SK-N-SH (cell line): Measurements from ENCODE around the gene TRAPPC12. TPM values are rescaled to one million over a fixed set of nuclear protein-coding genes. Genes with fewer than 3 reads are reported as not detected.

ENCODE experiments used
- CTCF ChIA-PET: fragments of 300-600, 350-600 bp; formaldehyde crosslinking; extraction: SDS; loops from one replicate; lab custom pipeline; 2021; lab: Yijun Ruan, JAX
- POLR2A ChIA-PET: fragments of 350-600 bp; sonication (Branson Sonifier 250); formaldehyde crosslinking; extraction: SDS; loops from one replicate; lab custom pipeline; 2020; ENCODE audit warnings: antibody characterized with exemption, inconsistent platforms; lab: Yijun Ruan, JAX
- DNase-seq: peaks from one replicate; pipeline ENCODE4 v3.0.0; 2012
- H2AFZ ChIP-seq: fragments of 200-600 bp; sonication (generic); 2 replicates; pipeline ENCODE4 v1.8.1; 2016; ENCODE audit warnings: antibody characterized with exemption, mild to moderate bottlenecking, low read depth
- H3F3A ChIP-seq: fragments of 200-600 bp; sonication (generic); replicated peaks from 2 replicates; pipeline ENCODE3; 2016; ENCODE audit warnings: antibody characterized with exemption, mild to moderate bottlenecking; ENCODE audit not compliant: insufficient read depth
- H3K27ac ChIP-seq, 2 experiments: fragments of 200-500 bp in 1 of 2; fragments of 200-600 bp in 1 of 2; sonication (Bioruptor generic) in 1 of 2; sonication (generic), shearing (Covaris generic) in 1 of 2; 2 replicates each; pipeline versions ENCODE4 v1.5.1 to v1.6.1; 2014 to 2016; ENCODE audit warnings: low read depth in 2 of 2, inconsistent platforms in 1 of 2, low read length in 1 of 2, mild to moderate bottlenecking in 1 of 2, mixed read lengths in 1 of 2
- H3K27me3 ChIP-seq: fragments of 200-600 bp; sonication (generic), shearing (Covaris generic); 2 replicates; pipeline ENCODE4 v1.6.1; 2016; ENCODE audit warnings: mixed run types; ENCODE audit not compliant: insufficient read depth
- H3K36me3 ChIP-seq, 2 experiments: fragments of 200-500 bp in 1 of 2; fragments of 200-600 bp in 1 of 2; sonication (Bioruptor generic) in 1 of 2; sonication (generic) in 1 of 2; replicated peaks in 1 of 2; 2 replicates each; pipeline versions ENCODE3 to v1.5.1; 2014 to 2016; ENCODE audit warnings: low read length in 1 of 2, mild to moderate bottlenecking in 1 of 2; ENCODE audit not compliant: insufficient read depth in 2 of 2, control insufficient read depth in 1 of 2
- H3K4me1 ChIP-seq, 2 experiments: fragments of 200-500 bp in 1 of 2; fragments of 200-600 bp in 1 of 2; sonication (Bioruptor generic) in 1 of 2; sonication (generic), shearing (Covaris generic) in 1 of 2; 2 replicates each; pipeline versions ENCODE4 v1.5.1 to v1.6.1; 2014 to 2016; ENCODE audit warnings: low read depth in 1 of 2, low read length in 1 of 2, mixed run types in 1 of 2; ENCODE audit not compliant: insufficient read depth in 2 of 2, control insufficient read depth in 1 of 2
- H3K4me2 ChIP-seq: fragments of 200-600 bp; sonication (generic), shearing (Covaris generic); 2 replicates; pipeline ENCODE4 v1.6.1; 2017; ENCODE audit warnings: mixed run types
- H3K4me3 ChIP-seq, 2 experiments: fragments of 200-500 bp in 1 of 2; fragments of 200-600 bp in 1 of 2; sonication (Bioruptor generic) in 1 of 2; sonication (generic), shearing (Covaris generic) in 1 of 2; 2 replicates each; pipeline versions ENCODE4 v1.5.1 to v1.8.1; 2014 to 2016; ENCODE audit warnings: low read depth in 2 of 2, inconsistent platforms in 1 of 2, low read length in 1 of 2, mild to moderate bottlenecking in 1 of 2, mixed read lengths in 1 of 2, moderate library complexity in 1 of 2
- H3K79me2 ChIP-seq: fragments of 200-600 bp; sonication (generic); 2 replicates; pipeline ENCODE4 v1.8.1; 2017; ENCODE audit warnings: mild to moderate bottlenecking; ENCODE audit not compliant: insufficient read depth
- H3K9ac ChIP-seq: fragments of 200-600 bp; sonication (generic); 2 replicates; pipeline ENCODE4 v1.6.1; 2017; ENCODE audit warnings: mixed run types
- H3K9me2 ChIP-seq: fragments of 200-600 bp; sonication (generic); 2 replicates; pipeline ENCODE4 v1.6.1; 2017; ENCODE audit warnings: mixed run types
- H3K9me3 ChIP-seq: fragments of 200-600 bp; sonication (generic); 2 replicates; pipeline ENCODE4 v1.6.1; 2017; ENCODE audit warnings: mixed run types, mild to moderate bottlenecking, moderate library complexity
- H4K20me1 ChIP-seq: fragments of 200-600 bp; sonication (generic); 2 replicates; pipeline ENCODE4 v1.6.1; 2017; ENCODE audit warnings: mild to moderate bottlenecking, mixed run types; ENCODE audit not compliant: insufficient read depth
- CHD2 ChIP-seq: fragments of 150-350 bp; IDR thresholded peaks from 2 replicates; pipeline ENCODE4 v1.6.1; 2018; ENCODE audit warnings: low read length; ENCODE audit not compliant: partially characterized antibody
- CTCF ChIP-seq: fragments of 200-600 bp; sonication (generic); IDR thresholded peaks from 2 replicates; pipeline ENCODE4 v1.6.1; 2017; ENCODE audit warnings: antibody characterized with exemption, mild to moderate bottlenecking, moderate library complexity
- EZH2phosphoT487 ChIP-seq: fragments of 200-600 bp; sonication (generic); IDR thresholded peaks from 2 replicates; pipeline ENCODE4 v1.6.1; 2017; ENCODE audit warnings: low read depth, mixed run types, mild to moderate bottlenecking, antibody characterized with exemption, moderate library complexity, borderline replicate concordance
- FOXJ3 ChIP-seq: sonication (generic); formaldehyde crosslinking; IDR thresholded peaks from 2 replicates; pipeline ENCODE4 v1.5.1; 2020; ENCODE audit warnings: mild to moderate bottlenecking, missing genetic modification reagents
- FOXM1 ChIP-seq: IDR thresholded peaks from 2 replicates; pipeline ENCODE4 v1.4.0; 2012; ENCODE audit warnings: low read depth, mild to moderate bottlenecking
- MAX ChIP-seq: IDR thresholded peaks from 2 replicates; pipeline ENCODE4 v1.4.0; 2012; ENCODE audit warnings: low read depth
- MXI1 ChIP-seq: IDR thresholded peaks from 2 replicates; pipeline ENCODE4 v1.6.1; 2012; ENCODE audit warnings: mild to moderate bottlenecking, low read depth, low read length, improper control_type of control experiment
- RAD21 ChIP-seq: IDR thresholded peaks from 2 replicates; pipeline ENCODE4 v1.6.1; 2012; ENCODE audit warnings: mild to moderate bottlenecking, low read length
- RCOR1 ChIP-seq: fragments of 150-350 bp; IDR thresholded peaks from 2 replicates; pipeline ENCODE4 v1.6.1; 2017; ENCODE audit warnings: antibody characterized with exemption, low read length
- SMC3 ChIP-seq: IDR thresholded peaks from 2 replicates; pipeline ENCODE4 v1.6.1; 2012; ENCODE audit warnings: low read depth, low read length, improper control_type of control experiment
- USF2 ChIP-seq: fragments of 150-350 bp; IDR thresholded peaks from 2 replicates; pipeline ENCODE4 v1.6.1; 2017; ENCODE audit warnings: antibody characterized with exemption, low read length, low read depth, borderline replicate concordance
- YY1 ChIP-seq: IDR thresholded peaks from 2 replicates; pipeline ENCODE4 v1.4.0; 2012; ENCODE audit warnings: low read depth, mild to moderate bottlenecking
- ZBTB33 ChIP-seq: IDR thresholded peaks from 2 replicates; pipeline ENCODE4 v1.4.0; 2012; ENCODE audit warnings: low read depth, borderline replicate concordance
- WGBS: methylation state at CpG from one replicate; pipeline ENCODE4 v1.1.6; 2017; ENCODE audit warnings: low lambda C conversion rate; 5-methylcytosine and 5-hydroxymethylcytosine counted together
- polyA plus RNA-seq, 3 experiments: library from polyadenylated mRNA; depleted of rRNA; stranded (reverse); fragments of >200 nt; gene quantifications; 2 replicates each; pipeline ENCODE4 v1.2.3, GENCODE V29; 2012
- TF ChIP-seq, protein P1 (sequence below): IDR thresholded peaks from 2 replicates; pipeline ENCODE4 v1.4.0; 2012; ENCODE audit warnings: low read depth, borderline replicate concordance
- TF ChIP-seq, protein P2 (sequence below): IDR thresholded peaks from 2 replicates; pipeline ENCODE4 v1.6.1; 2012; ENCODE audit warnings: mild to moderate bottlenecking, low read depth, low read length, moderate library complexity

TRAPPC12 gene
- polyA plus RNA-seq, 1 of the 3 experiments (the other 2 are of a cell fraction), result 83.3 TPM

DNA sequence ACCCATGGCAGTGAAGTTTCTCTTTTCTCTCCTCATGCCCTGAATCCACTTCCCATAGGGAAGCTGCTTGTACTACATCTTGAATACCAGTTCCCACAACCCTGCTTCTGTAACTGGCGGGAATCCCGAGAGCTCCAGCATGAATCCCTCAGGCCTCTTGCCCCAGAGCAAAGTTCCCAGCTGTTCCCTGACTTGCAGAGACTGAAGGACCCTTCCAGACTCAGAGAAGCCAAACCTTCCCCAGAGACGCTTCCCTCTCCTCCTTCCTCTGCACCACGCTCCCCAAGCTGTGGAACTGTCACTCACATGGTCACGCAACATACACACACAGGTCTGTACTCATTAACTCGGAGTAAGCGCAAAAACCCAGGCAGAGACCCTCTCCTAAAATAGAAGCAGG lies 26.4 kb downstream of the TRAPPC12 start (continued):
- no peak for TF ChIP-seq USF2
- no peak for TF ChIP-seq MXI1
- TF ChIP-seq MAX, result no peak
- TF ChIP-seq, protein P1, sequence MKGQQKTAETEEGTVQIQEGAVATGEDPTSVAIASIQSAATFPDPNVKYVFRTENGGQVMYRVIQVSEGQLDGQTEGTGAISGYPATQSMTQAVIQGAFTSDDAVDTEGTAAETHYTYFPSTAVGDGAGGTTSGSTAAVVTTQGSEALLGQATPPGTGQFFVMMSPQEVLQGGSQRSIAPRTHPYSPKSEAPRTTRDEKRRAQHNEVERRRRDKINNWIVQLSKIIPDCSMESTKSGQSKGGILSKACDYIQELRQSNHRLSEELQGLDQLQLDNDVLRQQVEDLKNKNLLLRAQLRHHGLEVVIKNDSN, result no peak
- TF ChIP-seq RAD21, result no peak
- no peak for TF ChIP-seq FOXM1
- TF ChIP-seq RCOR1, result no peak

GRCh38 chr2:3406501-3406900 lies 27.0 kb downstream of the TRAPPC12 start:
- H3K4me2 ChIP-seq, result no peak overlapping the region
- H3K9me3 ChIP-seq, result no peaks in the 10 kb centered on the region
- TF ChIP-seq EZH2phosphoT487, result no peak
- no peak for TF ChIP-seq MAX
- TF ChIP-seq RAD21, result no peak
- TF ChIP-seq YY1, result no peak
- TF ChIP-seq CHD2, result no peak
- no peak for TF ChIP-seq FOXM1
- no peak for TF ChIP-seq CTCF
- no peak for TF ChIP-seq SMC3
- TF ChIP-seq ZBTB33, result no peak
- no peak for TF ChIP-seq FOXJ3 (CRISPR knock-in tag)
- TF ChIP-seq, protein P2, sequence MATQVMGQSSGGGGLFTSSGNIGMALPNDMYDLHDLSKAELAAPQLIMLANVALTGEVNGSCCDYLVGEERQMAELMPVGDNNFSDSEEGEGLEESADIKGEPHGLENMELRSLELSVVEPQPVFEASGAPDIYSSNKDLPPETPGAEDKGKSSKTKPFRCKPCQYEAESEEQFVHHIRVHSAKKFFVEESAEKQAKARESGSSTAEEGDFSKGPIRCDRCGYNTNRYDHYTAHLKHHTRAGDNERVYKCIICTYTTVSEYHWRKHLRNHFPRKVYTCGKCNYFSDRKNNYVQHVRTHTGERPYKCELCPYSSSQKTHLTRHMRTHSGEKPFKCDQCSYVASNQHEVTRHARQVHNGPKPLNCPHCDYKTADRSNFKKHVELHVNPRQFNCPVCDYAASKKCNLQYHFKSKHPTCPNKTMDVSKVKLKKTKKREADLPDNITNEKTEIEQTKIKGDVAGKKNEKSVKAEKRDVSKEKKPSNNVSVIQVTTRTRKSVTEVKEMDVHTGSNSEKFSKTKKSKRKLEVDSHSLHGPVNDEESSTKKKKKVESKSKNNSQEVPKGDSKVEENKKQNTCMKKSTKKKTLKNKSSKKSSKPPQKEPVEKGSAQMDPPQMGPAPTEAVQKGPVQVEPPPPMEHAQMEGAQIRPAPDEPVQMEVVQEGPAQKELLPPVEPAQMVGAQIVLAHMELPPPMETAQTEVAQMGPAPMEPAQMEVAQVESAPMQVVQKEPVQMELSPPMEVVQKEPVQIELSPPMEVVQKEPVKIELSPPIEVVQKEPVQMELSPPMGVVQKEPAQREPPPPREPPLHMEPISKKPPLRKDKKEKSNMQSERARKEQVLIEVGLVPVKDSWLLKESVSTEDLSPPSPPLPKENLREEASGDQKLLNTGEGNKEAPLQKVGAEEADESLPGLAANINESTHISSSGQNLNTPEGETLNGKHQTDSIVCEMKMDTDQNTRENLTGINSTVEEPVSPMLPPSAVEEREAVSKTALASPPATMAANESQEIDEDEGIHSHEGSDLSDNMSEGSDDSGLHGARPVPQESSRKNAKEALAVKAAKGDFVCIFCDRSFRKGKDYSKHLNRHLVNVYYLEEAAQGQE, result no peak
- ChIA-PET CTCF (interaction anchor here (0.7 to 2.9 kb wide), 5 partner anchors 11 to 103 kb away, joined by 3 to 17 read pairs (median 4); no protein-coding TSS in a partner anchor), POLR2A (interaction anchor here (1.0 kb wide), 1 partner anchor 22 kb away, joined by 3 read pairs; no protein-coding TSS in a partner anchor)
- peaks cover 3% of the 10 kb centered on the region for H3F3A ChIP-seq
- peaks cover 61% of the 10 kb centered on the region in 2 experiments for H3K36me3 ChIP-seq
- no peaks in the 10 kb centered on the region for H4K20me1 ChIP-seq
- no peak overlapping the region for H3K27ac ChIP-seq
- peaks cover 40% of the 10 kb centered on the region; the same call in 1 of the 2 replicates for H3K79me2 ChIP-seq
- no peaks in the 10 kb centered on the region for H3K4me1 ChIP-seq
- no peaks in the 10 kb centered on the region for H3K9me2 ChIP-seq
- WGBS, result 92% methylated on average over 3 of the region's 3 CpGs
- no peak overlapping the region for H3K4me3 ChIP-seq
- no peak overlapping the region for H2AFZ ChIP-seq
- DNase-seq, result no peak
- no peaks in the 10 kb centered on the region for H3K27me3 ChIP-seq
- H3K9ac ChIP-seq, result no peak overlapping the region
